Gastroesophageal sphincter (tissue), 4 donors: Measurements from ENCODE around the gene FHOD3. TPM values are rescaled to one million over a fixed set of nuclear protein-coding genes. Genes with fewer than 3 reads are reported as not detected.

Source experiments
- ATAC-seq: fragments of 150-250 bp; one replicate; pipeline ENCODE4 v1.9.1; 2016; ENCODE audit warnings: mild to moderate bottlenecking, moderate library complexity
- H3K27ac ChIP-seq, 4 donors: fragments of 200-600 bp; sonication (generic) in 3 of 4; 1 replicate in 3 of 4; 2 replicates in 1 of 4; pipeline ENCODE4 v1.5.1; 2016 to 2019
- H3K27me3 ChIP-seq: fragments of 200-600 bp; sonication (generic); one replicate; pipeline ENCODE4 v1.5.1; 2019
- H3K36me3 ChIP-seq, 2 donors: fragments of 200-600 bp; sonication (generic); one replicate each; pipeline ENCODE4 v1.5.1; 2019; ENCODE audit warnings: control low read depth in 1 of 2
- H3K4me1 ChIP-seq, 3 donors: fragments of 200-600 bp; sonication (generic); 1 replicate in 2 of 3; 2 replicates in 1 of 3; pipeline ENCODE4 v1.5.1; 2016 to 2019; ENCODE audit warnings: control low read depth in 2 of 3
- H3K4me3 ChIP-seq, 2 donors: fragments of 200-600 bp; sonication (generic); one replicate each; pipeline ENCODE4 v1.5.1; 2019; ENCODE audit warnings: mild to moderate bottlenecking in 1 of 2, moderate library complexity in 1 of 2
- H3K9me3 ChIP-seq, 3 donors: fragments of 200-600 bp; sonication (generic); one replicate each; pipeline ENCODE4 v1.5.1; 2017 to 2019; ENCODE audit warnings: control low read depth in 2 of 3
- EP300 ChIP-seq: sonication (generic); formaldehyde crosslinking; IDR thresholded peaks from one replicate; pipeline ENCODE4 v1.6.1; 2017; ENCODE audit warnings: antibody characterized with exemption, mild to moderate bottlenecking
- POLR2A ChIP-seq, 2 donors: fragments of 450-650 bp; IDR thresholded peaks; one replicate each; pipeline ENCODE4 v1.6.1; 2017; ENCODE audit warnings: antibody characterized with exemption in 2 of 2, mild to moderate bottlenecking in 2 of 2, moderate library complexity in 1 of 2
- POLR2AphosphoS5 ChIP-seq: sonication (generic); formaldehyde crosslinking; IDR thresholded peaks from one replicate; pipeline ENCODE4 v1.6.1; 2017; ENCODE audit warnings: antibody characterized with exemption
- WGBS, 2 donors: methylation state at CpG; one replicate each; pipeline ENCODE4 v1.1.5; 2018; ENCODE audit warnings: low coverage in 1 of 2; 5-methylcytosine and 5-hydroxymethylcytosine counted together
- total RNA-seq, 4 donors: library from RNA; depleted of rRNA; stranded (reverse); fragments of >200 nt; gene quantifications; one replicate each; pipeline ENCODE4 v1.1.0, GENCODE V29; 2016
- TF ChIP-seq, protein P1 (sequence below), 4 experiments: fragments of 200-600 bp in 2 of 4; fragments of 450-650 bp in 2 of 4; sonication (generic) in 1 of 4; IDR thresholded peaks; one replicate each; pipeline ENCODE4 v1.5.1; 2017 to 2019; ENCODE audit warnings: antibody characterized with exemption in 4 of 4, mild to moderate bottlenecking in 2 of 4, moderate library complexity in 2 of 4

The FHOD3 gene
- total RNA-seq, 4 donors from 2014 or later, result 18.4 to 36.7 (median 30.4) TPM

DNA sequence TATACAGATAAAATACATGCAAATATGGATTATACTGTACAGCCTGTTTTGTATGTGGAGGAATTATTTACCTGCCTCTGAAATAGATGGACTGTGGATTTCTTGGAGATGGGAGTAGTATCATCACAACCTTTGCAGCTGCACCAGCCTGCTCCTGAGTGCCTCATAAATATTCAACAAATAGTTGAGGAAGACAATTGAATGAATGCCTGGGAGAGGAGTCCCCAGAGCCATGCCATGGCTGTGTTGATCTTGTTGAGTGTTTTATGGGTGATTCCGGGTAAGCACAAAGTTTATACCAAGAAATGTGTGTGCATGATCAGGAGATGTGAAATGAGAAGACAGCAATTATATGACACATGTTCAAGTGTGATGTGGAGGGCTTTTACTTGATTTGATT lies 225.0 kb downstream of the FHOD3 start:
- no peak for ATAC-seq
- Histone ChIP-seq H3K27ac (no peak overlapping the region), H3K4me1 (no peaks in the 10 kb centered on the region), H3K4me3 (no peak overlapping the region), H3K27me3 (no peaks in the 10 kb centered on the region), H3K36me3 (no peaks in the 10 kb centered on the region), H3K9me3 (no peaks in the 10 kb centered on the region)
- 67 to 88% methylated on average over 1 of the region's 1 CpG for WGBS, 2 donors
- TF ChIP-seq POLR2AphosphoS5, result no peak

GRCh38 chr18:36525913-36526312 lies 228.4 kb downstream of the FHOD3 start:
- no peaks in the 10 kb centered on the region for H3K36me3 ChIP-seq
- H3K4me1 ChIP-seq, result no peaks in the 10 kb centered on the region
- H3K27ac ChIP-seq, result no peak overlapping the region
- no peak overlapping the region for H3K4me3 ChIP-seq
- H3K9me3 ChIP-seq, result no peaks in the 10 kb centered on the region
- no peaks in the 10 kb centered on the region for H3K27me3 ChIP-seq
- TF ChIP-seq POLR2AphosphoS5 (no peak), POLR2A (IDR thresholded peaks at IDR 0.05) (no peak), EP300 (no peak)
- TF ChIP-seq, protein P1, sequence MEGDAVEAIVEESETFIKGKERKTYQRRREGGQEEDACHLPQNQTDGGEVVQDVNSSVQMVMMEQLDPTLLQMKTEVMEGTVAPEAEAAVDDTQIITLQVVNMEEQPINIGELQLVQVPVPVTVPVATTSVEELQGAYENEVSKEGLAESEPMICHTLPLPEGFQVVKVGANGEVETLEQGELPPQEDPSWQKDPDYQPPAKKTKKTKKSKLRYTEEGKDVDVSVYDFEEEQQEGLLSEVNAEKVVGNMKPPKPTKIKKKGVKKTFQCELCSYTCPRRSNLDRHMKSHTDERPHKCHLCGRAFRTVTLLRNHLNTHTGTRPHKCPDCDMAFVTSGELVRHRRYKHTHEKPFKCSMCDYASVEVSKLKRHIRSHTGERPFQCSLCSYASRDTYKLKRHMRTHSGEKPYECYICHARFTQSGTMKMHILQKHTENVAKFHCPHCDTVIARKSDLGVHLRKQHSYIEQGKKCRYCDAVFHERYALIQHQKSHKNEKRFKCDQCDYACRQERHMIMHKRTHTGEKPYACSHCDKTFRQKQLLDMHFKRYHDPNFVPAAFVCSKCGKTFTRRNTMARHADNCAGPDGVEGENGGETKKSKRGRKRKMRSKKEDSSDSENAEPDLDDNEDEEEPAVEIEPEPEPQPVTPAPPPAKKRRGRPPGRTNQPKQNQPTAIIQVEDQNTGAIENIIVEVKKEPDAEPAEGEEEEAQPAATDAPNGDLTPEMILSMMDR (IDR thresholded peaks at IDR 0.05), result no peak
- WGBS, 2 donors, result 85 to 100% methylated on average over 3 of the region's 3 CpGs
- no peak for ATAC-seq

- Histone ChIP-seq H3K36me3 (no peaks in the 10 kb centered on the region), H3K4me1 (no peaks in the 10 kb centered on the region), H3K9me3 (no peaks in the 10 kb centered on the region), H3K27me3 (no peaks in the 10 kb centered on the region), H3K27ac (no peak overlapping the region), H3K4me3 (no peak overlapping the region)
- no peak for TF ChIP-seq POLR2AphosphoS5
- TF ChIP-seq, protein P1 (IDR thresholded peaks at IDR 0.05), result no peak
- TF ChIP-seq EP300, result no peak
- no peak for TF ChIP-seq POLR2A (IDR thresholded peaks at IDR 0.05)
- no peak for ATAC-seq
- WGBS, 2 donors, result 78 to 84% methylated on average over 4 of the region's 4 CpGs
These were observed 229.1 kb downstream of the FHOD3 start for GRCh38 chr18:36526611-36527010.

GRCh38 chr18:36527051-36527450 lies 229.5 kb downstream of the FHOD3 start:
- H3K27ac ChIP-seq, result no peak overlapping the region
- no peak overlapping the region for H3K4me3 ChIP-seq
- no peaks in the 10 kb centered on the region for H3K27me3 ChIP-seq
- no peaks in the 10 kb centered on the region for H3K4me1 ChIP-seq
- 73 to 100% methylated on average over 2 to 5 of the region's 6 CpGs for WGBS, 2 donors
- no peak for ATAC-seq
- H3K36me3 ChIP-seq, result no peaks in the 10 kb centered on the region
- TF ChIP-seq POLR2A (IDR thresholded peaks at IDR 0.05), result no peak
- TF ChIP-seq POLR2AphosphoS5, result no peak
- no peak for TF ChIP-seq EP300
- TF ChIP-seq, protein P1 (IDR thresholded peaks at IDR 0.05), result no peak
- no peaks in the 10 kb centered on the region for H3K9me3 ChIP-seq

DNA sequence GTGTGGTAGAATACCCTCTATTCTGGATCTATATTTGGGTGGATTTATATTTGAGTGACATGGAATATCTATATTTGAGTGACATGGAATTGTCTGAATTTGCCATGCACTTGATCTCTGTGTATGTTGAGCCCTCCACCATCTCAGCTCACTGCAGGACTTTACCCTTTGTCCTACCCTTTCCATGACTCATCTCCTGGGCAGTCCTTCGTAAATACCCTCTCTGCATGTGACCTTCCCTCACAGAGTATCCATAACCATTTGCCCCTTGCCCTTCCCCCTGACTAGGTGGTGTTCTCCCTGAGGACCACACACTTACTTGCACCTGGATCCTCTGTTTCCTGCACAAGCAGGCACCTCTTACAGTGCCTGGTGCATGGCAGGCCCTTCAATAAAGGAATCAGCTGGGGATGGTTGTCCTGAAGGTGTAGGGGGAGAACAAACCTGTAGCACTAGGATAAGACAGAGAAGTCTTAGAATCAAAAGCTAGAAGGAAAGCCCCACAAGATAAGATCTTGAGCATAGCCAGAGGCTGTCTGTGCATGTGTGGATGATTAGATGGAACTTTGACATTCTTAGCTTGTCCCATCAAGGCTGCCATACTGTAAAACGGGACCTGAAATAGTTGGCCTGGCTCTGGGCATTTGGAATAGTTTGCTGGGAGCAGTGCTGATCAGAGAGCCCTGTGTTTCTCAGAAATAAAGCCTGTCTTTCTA lies 230.4 kb downstream of the FHOD3 start:
- TF ChIP-seq EP300, result no peak
- no peak for TF ChIP-seq POLR2AphosphoS5
- TF ChIP-seq POLR2A (IDR thresholded peaks at IDR 0.05), result no peak
- TF ChIP-seq, protein P1 (IDR thresholded peaks at IDR 0.05), result no peak
- no peaks in the 10 kb centered on the region for H3K4me1 ChIP-seq
- H3K27ac ChIP-seq, result no peak overlapping the region
- no peaks in the 10 kb centered on the region for H3K36me3 ChIP-seq
- no peak for ATAC-seq
- H3K27me3 ChIP-seq, result no peaks in the 10 kb centered on the region
- no peak overlapping the region for H3K4me3 ChIP-seq
- H3K9me3 ChIP-seq, result no peaks in the 10 kb centered on the region
- 94 to 100% methylated on average over 1 to 2 of the region's 2 CpGs for WGBS, 2 donors
